H9 (cell line): ENCODE results near the gene CYTIP. TPM values are rescaled to one million over a fixed set of nuclear protein-coding genes. Genes with fewer than 3 reads are reported as not detected.
"Not testable (repeated sequence)": the region's sequence is repeated elsewhere in the genome, so short reads cannot be mapped to it uniquely, and the experiment has no call there.

Experiments
- DNase-seq: peaks from one replicate; pipeline ENCODE4 v3.0.0-alpha.2; 2017
- H2AFZ ChIP-seq: one replicate; pipeline ENCODE4 v1.6.1; 2013; ENCODE audit warnings: mild to moderate bottlenecking, low read length, control low read depth, moderate library complexity
- H2AK5ac ChIP-seq: 2 replicates; pipeline ENCODE4 v1.6.1; 2013; ENCODE audit warnings: low read length, control low read depth, mixed read lengths; ENCODE audit not compliant: insufficient read length
- H2BK120ac ChIP-seq: one replicate; pipeline ENCODE4 v1.6.1; 2013; ENCODE audit warnings: low read depth, mild to moderate bottlenecking, low read length, control low read depth, inconsistent platforms; ENCODE audit not compliant: poor library complexity, severe bottlenecking
- H2BK12ac ChIP-seq: 2 replicates; pipeline ENCODE4 v1.6.1; 2013; ENCODE audit warnings: low read length, control low read depth, mixed read lengths, low read depth; ENCODE audit not compliant: insufficient read length
- H2BK15ac ChIP-seq: 2 replicates; pipeline ENCODE4 v1.6.1; 2013; ENCODE audit warnings: low read depth, low read length, control low read depth
- H2BK20ac ChIP-seq: one replicate; pipeline ENCODE4 v1.6.1; 2013; ENCODE audit warnings: low read depth, mild to moderate bottlenecking, low read length, control low read depth, inconsistent platforms; ENCODE audit not compliant: poor library complexity, severe bottlenecking
- H2BK5ac ChIP-seq: 2 replicates; pipeline ENCODE4 v1.6.1; 2013; ENCODE audit warnings: low read length, control low read depth, mixed read lengths; ENCODE audit not compliant: insufficient read length
- H3K14ac ChIP-seq: 2 replicates; pipeline ENCODE4 v1.6.1; 2013; ENCODE audit warnings: low read length, control low read depth; ENCODE audit not compliant: insufficient read depth
- H3K18ac ChIP-seq: 2 replicates; pipeline ENCODE4 v1.6.1; 2013; ENCODE audit warnings: low read depth, mild to moderate bottlenecking, mixed read lengths, low read length, control low read depth; ENCODE audit not compliant: insufficient read length
- H3K23ac ChIP-seq: 2 replicates; pipeline ENCODE4 v1.6.1; 2013; ENCODE audit warnings: low read length, control low read depth, mixed read lengths, low read depth; ENCODE audit not compliant: insufficient read length
- H3K23me2 ChIP-seq: 2 replicates; pipeline ENCODE4 v1.6.1; 2013; ENCODE audit warnings: low read depth, mild to moderate bottlenecking, mixed read lengths, low read length, control low read depth; ENCODE audit not compliant: insufficient read length, poor library complexity, severe bottlenecking
- H3K27ac ChIP-seq: 2 replicates; pipeline ENCODE4 v1.5.1; 2013; ENCODE audit warnings: low read length, control low read depth, mixed read lengths, low read depth; ENCODE audit not compliant: insufficient read length
- H3K27me3 ChIP-seq: 2 replicates; pipeline ENCODE4 v1.6.1; 2013; ENCODE audit warnings: low read length, control low read depth, inconsistent platforms; ENCODE audit not compliant: insufficient read depth
- H3K4ac ChIP-seq: 2 replicates; pipeline ENCODE4 v1.6.1; 2013; ENCODE audit warnings: low read depth, mild to moderate bottlenecking, control low read depth, inconsistent platforms, low read length, moderate library complexity
- H3K4me1 ChIP-seq: 2 replicates; pipeline ENCODE4 v1.6.1; 2013; ENCODE audit warnings: low read length, control low read depth, inconsistent platforms; ENCODE audit not compliant: insufficient read depth
- H3K4me2 ChIP-seq: 2 replicates; pipeline ENCODE4 v1.6.1; 2013; ENCODE audit warnings: low read length, control low read depth, mixed read lengths; ENCODE audit not compliant: insufficient read length, insufficient read depth
- H3K56ac ChIP-seq: 2 replicates; pipeline ENCODE4 v1.6.1; 2013; ENCODE audit warnings: low read depth, mild to moderate bottlenecking, mixed read lengths, low read length, control low read depth; ENCODE audit not compliant: insufficient read length
- H3K79me1 ChIP-seq: 2 replicates; pipeline ENCODE4 v1.6.1; 2013; ENCODE audit warnings: low read depth, mild to moderate bottlenecking, moderate library complexity, low read length, control low read depth, inconsistent platforms; ENCODE audit not compliant: insufficient read depth, poor library complexity, severe bottlenecking
- H3K79me2 ChIP-seq: 2 replicates; pipeline ENCODE4 v1.6.1; 2013; ENCODE audit warnings: low read length, control low read depth, inconsistent platforms; ENCODE audit not compliant: insufficient read depth
- H3K9ac ChIP-seq: 2 replicates; pipeline ENCODE4 v1.6.1; 2013; ENCODE audit warnings: low read length, control low read depth, mixed read lengths; ENCODE audit not compliant: insufficient read length; ENCODE audit errors: extremely low read depth
- H3K9me3 ChIP-seq: one replicate; pipeline ENCODE4 v1.6.1; 2013; ENCODE audit warnings: low read depth, low read length, inconsistent platforms; ENCODE audit not compliant: control insufficient read depth
- H3T11ph ChIP-seq: one replicate; pipeline ENCODE4 v1.6.1; 2013; ENCODE audit warnings: mild to moderate bottlenecking, low read length, control low read depth, inconsistent platforms
- H4K20me1 ChIP-seq: one replicate; pipeline ENCODE4 v1.6.1; 2013; ENCODE audit not compliant: control insufficient read depth, insufficient read length, insufficient read depth
- H4K5ac ChIP-seq: 2 replicates; pipeline ENCODE4 v1.6.1; 2013; ENCODE audit warnings: low read depth, mild to moderate bottlenecking, mixed read lengths, low read length, control low read depth; ENCODE audit not compliant: insufficient read length
- H4K8ac ChIP-seq: replicated peaks from 2 replicates; pipeline ENCODE4 v1.6.1; 2013; ENCODE audit warnings: low read length, control low read depth, mixed read lengths, low read depth; ENCODE audit not compliant: insufficient read length
- H4K91ac ChIP-seq: 2 replicates; pipeline ENCODE4 v1.6.1; 2013; ENCODE audit warnings: low read depth, mild to moderate bottlenecking, moderate library complexity, mixed read lengths, low read length, control low read depth; ENCODE audit not compliant: insufficient read length
- H3K27ac Mint-ChIP-seq, 3 experiments: 2 replicates in 2 of 3; 3 replicates in 1 of 3; pipeline ENCODE4 v1.8.0; 2020 to 2021; ENCODE audit warnings: mixed read lengths in 3 of 3, mild to moderate bottlenecking in 1 of 3, moderate library complexity in 1 of 3
- H3K27me3 Mint-ChIP-seq: 2 replicates; pipeline ENCODE4 v1.8.0; 2021; ENCODE audit warnings: low read depth, mild to moderate bottlenecking, moderate library complexity, mixed read lengths
- H3K36me3 Mint-ChIP-seq, 3 experiments: 2 replicates in 2 of 3; 3 replicates in 1 of 3; pipeline ENCODE4 v1.8.0; 2020 to 2021; ENCODE audit warnings: low read depth in 3 of 3, mixed read lengths in 3 of 3; ENCODE audit not compliant: insufficient read depth in 1 of 3
- H3K4me1 Mint-ChIP-seq, 2 experiments: 2 replicates each; pipeline ENCODE4 v1.8.0; 2020; ENCODE audit warnings: mixed read lengths in 2 of 2
- H3K4me3 Mint-ChIP-seq, 2 experiments: 2 replicates in 1 of 2; 3 replicates in 1 of 2; pipeline ENCODE4 v1.8.0; 2020 to 2021; ENCODE audit warnings: mild to moderate bottlenecking in 2 of 2, mixed read lengths in 2 of 2, moderate library complexity in 1 of 2
- H3K9me3 Mint-ChIP-seq, 2 experiments: 2 replicates in 1 of 2; 3 replicates in 1 of 2; pipeline ENCODE4 v1.8.0; 2020; ENCODE audit warnings: mild to moderate bottlenecking in 2 of 2, mixed read lengths in 2 of 2, moderate library complexity in 1 of 2
- WGBS: extraction: QIAGEN DNeasy Blood & Tissue Kit; methylation state at CpG from one replicate; pipeline ENCODE4 v1.1.7; 2013; ENCODE audit warnings: missing lambda C conversion rate, low lambda C conversion rate, mixed read lengths; ENCODE audit not compliant: insufficient read length; ENCODE audit errors: extremely low coverage; 5-methylcytosine and 5-hydroxymethylcytosine counted together
- total RNA-seq: library from RNA; stranded (reverse); gene quantifications from 2 replicates; pipeline ENCODE4 v1.2.1, GENCODE V29; 2021
- TF ChIP-seq, protein P1 (sequence below): fragments of 200-600 bp; sonication (generic); conservative IDR thresholded peaks from 3 replicates; pipeline ENCODE4 v1.8.0; 2021; ENCODE audit warnings: antibody characterized with exemption, mild to moderate bottlenecking

The CYTIP gene
- total RNA-seq, 1 experiment from 2014 or later, result 0.28 TPM

DNA sequence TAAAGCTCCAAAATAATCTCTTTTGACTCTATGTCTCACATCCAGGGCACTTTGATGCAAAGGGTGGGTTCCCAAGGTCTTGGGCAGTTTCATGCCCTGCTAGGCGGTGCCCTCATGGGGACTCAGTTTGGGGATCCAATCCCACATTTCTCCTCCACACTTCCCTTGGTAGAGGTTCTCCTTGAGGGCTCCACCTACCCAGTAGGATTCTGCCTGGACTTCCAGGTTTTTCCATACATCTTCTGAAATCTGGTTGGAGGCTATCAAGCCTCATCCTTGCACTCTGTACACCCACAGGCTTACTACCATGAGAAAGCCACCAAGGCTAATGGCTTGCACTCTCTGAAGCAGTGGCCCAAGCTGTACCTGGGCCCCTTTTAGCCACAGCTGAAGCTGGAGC lies 68.5 kb downstream of the CYTIP start:
- no peaks in the 10 kb centered on the region for H3K23me2 ChIP-seq
- Mint-ChIP-seq H3K9me3 (peaks cover 22 to 28% of the 10 kb centered on the region in 2 experiments), H3K4me1 (peaks cover 0 to 4% of the 10 kb centered on the region in 2 experiments; a peak in 1 of 4 replicates), H3K27ac (no peak overlapping the region; a peak in 1 of 7 replicates), H3K27me3 (no peaks in the 10 kb centered on the region), H3K4me3 (no peak overlapping the region), H3K36me3 (peaks cover 14 to 22% (median 18%) of the 10 kb centered on the region in 3 experiments)
- H3K9me3 ChIP-seq, result peaks cover 12% of the 10 kb centered on the region
- DNase-seq, result no peak
- TF ChIP-seq, protein P1, sequence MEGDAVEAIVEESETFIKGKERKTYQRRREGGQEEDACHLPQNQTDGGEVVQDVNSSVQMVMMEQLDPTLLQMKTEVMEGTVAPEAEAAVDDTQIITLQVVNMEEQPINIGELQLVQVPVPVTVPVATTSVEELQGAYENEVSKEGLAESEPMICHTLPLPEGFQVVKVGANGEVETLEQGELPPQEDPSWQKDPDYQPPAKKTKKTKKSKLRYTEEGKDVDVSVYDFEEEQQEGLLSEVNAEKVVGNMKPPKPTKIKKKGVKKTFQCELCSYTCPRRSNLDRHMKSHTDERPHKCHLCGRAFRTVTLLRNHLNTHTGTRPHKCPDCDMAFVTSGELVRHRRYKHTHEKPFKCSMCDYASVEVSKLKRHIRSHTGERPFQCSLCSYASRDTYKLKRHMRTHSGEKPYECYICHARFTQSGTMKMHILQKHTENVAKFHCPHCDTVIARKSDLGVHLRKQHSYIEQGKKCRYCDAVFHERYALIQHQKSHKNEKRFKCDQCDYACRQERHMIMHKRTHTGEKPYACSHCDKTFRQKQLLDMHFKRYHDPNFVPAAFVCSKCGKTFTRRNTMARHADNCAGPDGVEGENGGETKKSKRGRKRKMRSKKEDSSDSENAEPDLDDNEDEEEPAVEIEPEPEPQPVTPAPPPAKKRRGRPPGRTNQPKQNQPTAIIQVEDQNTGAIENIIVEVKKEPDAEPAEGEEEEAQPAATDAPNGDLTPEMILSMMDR, result no peak
- no CpG with 5 or more reads among the region's 1 CpG for WGBS
- H3K27ac ChIP-seq, result no peak overlapping the region
- H3T11ph ChIP-seq, result no peak overlapping the region
- H4K20me1 ChIP-seq, result no peaks in the 10 kb centered on the region
- H3K79me1 ChIP-seq, result no peaks in the 10 kb centered on the region
- no peak overlapping the region for H2AFZ ChIP-seq
- no peak overlapping the region for H3K56ac ChIP-seq
- no peak overlapping the region for H3K4me2 ChIP-seq
- no peaks in the 10 kb centered on the region for H3K79me2 ChIP-seq
- H3K4me1 ChIP-seq, result no peaks in the 10 kb centered on the region
- no peak overlapping the region for H2BK120ac ChIP-seq
- no peak overlapping the region for H3K9ac ChIP-seq
- no peak overlapping the region for H4K5ac ChIP-seq
- H3K27me3 ChIP-seq, result no peaks in the 10 kb centered on the region
- H2BK15ac ChIP-seq, result no peak overlapping the region
- no peak overlapping the region for H3K4ac ChIP-seq
- no peak overlapping the region for H2BK12ac ChIP-seq
- no peak overlapping the region for H3K23ac ChIP-seq
- no peak overlapping the region for H3K14ac ChIP-seq
- no peak overlapping the region for H3K18ac ChIP-seq
- no peak overlapping the region for H2BK5ac ChIP-seq
- no peak overlapping the region for H4K8ac ChIP-seq
- H2BK20ac ChIP-seq, result no peak overlapping the region
- H4K91ac ChIP-seq, result no peak overlapping the region
- no peak overlapping the region for H2AK5ac ChIP-seq

DNA sequence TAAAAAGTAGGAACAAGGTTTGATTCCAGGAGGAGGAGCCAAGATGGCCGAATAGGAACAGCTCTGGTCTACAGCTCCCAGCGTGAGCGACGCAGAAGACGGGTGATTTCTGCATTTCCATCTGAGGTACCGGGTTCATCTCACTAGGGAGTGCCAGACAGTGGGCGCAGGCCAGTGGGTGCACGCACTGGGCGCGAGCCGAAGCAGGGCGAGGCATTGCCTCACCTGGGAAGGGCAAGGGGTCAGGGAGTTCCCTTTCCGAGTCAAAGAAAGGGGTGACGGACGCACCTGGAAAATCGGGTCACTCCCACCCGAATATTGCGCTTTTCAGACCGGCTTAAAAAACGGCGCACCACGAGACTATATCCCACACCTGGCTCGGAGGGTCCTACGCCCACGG lies 75.4 kb downstream of the CYTIP start:
- not testable (repeated sequence) for H3K79me1 ChIP-seq, H3K79me2 ChIP-seq, H4K5ac ChIP-seq, H3K23ac ChIP-seq, H4K91ac ChIP-seq, H2AK5ac ChIP-seq, H2BK15ac ChIP-seq, H3K56ac ChIP-seq, H3K23me2 ChIP-seq, H3K27me3 Mint-ChIP-seq, H4K20me1 ChIP-seq, H3K4me3 Mint-ChIP-seq, H3K27me3 ChIP-seq, H2BK20ac ChIP-seq, H3K18ac ChIP-seq, H3K36me3 Mint-ChIP-seq, H2AFZ ChIP-seq, H2BK12ac ChIP-seq, H3K4me2 ChIP-seq, H2BK5ac ChIP-seq, H3T11ph ChIP-seq, H3K4me1 Mint-ChIP-seq, H3K4ac ChIP-seq, H3K27ac ChIP-seq, H4K8ac ChIP-seq, H3K9me3 ChIP-seq, H3K14ac ChIP-seq, H3K9me3 Mint-ChIP-seq, DNase-seq, H2BK120ac ChIP-seq, H3K4me1 ChIP-seq, H3K9ac ChIP-seq
- H3K27ac Mint-ChIP-seq, result peak overlapping the region in 1 of 3 experiments; percentile 65; a peak in 1 of 7 replicates
- no CpG with 5 or more reads among the region's 25 CpGs for WGBS
